Stimulated activated naive CD8-positive, alpha-beta T cell treated with anti-CD3 and anti-CD28 coated beads, Interleukin-15, amount 100 ng/mL, for 72 hours (primary cell): ENCODE measurements around the gene RAD18.
A peak's percentile ranks its signal among the peaks of the same experiment; 100 is the strongest.

ENCODE experiments used
- ATAC-seq: fragments of 150-1000 bp; cut with Tn5 transposase; 2 replicates; pipeline ENCODE4 v1.10.0; 2021; ENCODE audit warnings: mild to moderate bottlenecking, moderate library complexity
- DNase-seq, 2 donors: peaks; one replicate each; pipeline ENCODE4 v3.0.0; 2021 to 2022
- H3K27ac Mint-ChIP-seq, 2 donors: one replicate each; pipeline ENCODE4 v1.8.0; 2022; ENCODE audit warnings: mild to moderate bottlenecking in 2 of 2, mixed read lengths in 2 of 2, moderate library complexity in 2 of 2
- H3K27me3 Mint-ChIP-seq: one replicate; pipeline ENCODE4 v1.8.0; 2022; ENCODE audit warnings: mixed read lengths
- H3K4me1 Mint-ChIP-seq: one replicate; pipeline ENCODE4 v1.8.0; 2022; ENCODE audit warnings: mild to moderate bottlenecking, mixed read lengths
- H3K4me3 Mint-ChIP-seq, 2 donors: one replicate each; pipeline ENCODE4 v1.8.0; 2022; ENCODE audit warnings: mild to moderate bottlenecking in 2 of 2, mixed read lengths in 2 of 2, moderate library complexity in 1 of 2
- H3K9me3 Mint-ChIP-seq, 2 donors: one replicate each; pipeline ENCODE4 v1.8.0; 2022; ENCODE audit warnings: mixed read lengths in 2 of 2

RAD18 gene

GRCh38 chr3:8988791-8989558, 25.7 kb upstream of the RAD18 start:
- Mint-ChIP-seq H3K9me3 (no peaks in the 10 kb centered on the region), H3K27me3 (no peaks in the 10 kb centered on the region), H3K4me3 (no peak overlapping the region), H3K4me1 (no peaks in the 10 kb centered on the region), H3K27ac (no peak overlapping the region)
- DNase-seq (no peak), ATAC-seq (no peak)

- DNase-seq (no peak), ATAC-seq (no peak)
- no peaks in the 10 kb centered on the region for H3K4me1 Mint-ChIP-seq
- H3K27ac Mint-ChIP-seq, result no peak overlapping the region
- H3K27me3 Mint-ChIP-seq, result no peaks in the 10 kb centered on the region
- H3K4me3 Mint-ChIP-seq, result no peak overlapping the region
- no peaks in the 10 kb centered on the region for H3K9me3 Mint-ChIP-seq
Observed at GRCh38 chr3:8988384-8988655, 25.0 kb upstream of the RAD18 start.

DNA sequence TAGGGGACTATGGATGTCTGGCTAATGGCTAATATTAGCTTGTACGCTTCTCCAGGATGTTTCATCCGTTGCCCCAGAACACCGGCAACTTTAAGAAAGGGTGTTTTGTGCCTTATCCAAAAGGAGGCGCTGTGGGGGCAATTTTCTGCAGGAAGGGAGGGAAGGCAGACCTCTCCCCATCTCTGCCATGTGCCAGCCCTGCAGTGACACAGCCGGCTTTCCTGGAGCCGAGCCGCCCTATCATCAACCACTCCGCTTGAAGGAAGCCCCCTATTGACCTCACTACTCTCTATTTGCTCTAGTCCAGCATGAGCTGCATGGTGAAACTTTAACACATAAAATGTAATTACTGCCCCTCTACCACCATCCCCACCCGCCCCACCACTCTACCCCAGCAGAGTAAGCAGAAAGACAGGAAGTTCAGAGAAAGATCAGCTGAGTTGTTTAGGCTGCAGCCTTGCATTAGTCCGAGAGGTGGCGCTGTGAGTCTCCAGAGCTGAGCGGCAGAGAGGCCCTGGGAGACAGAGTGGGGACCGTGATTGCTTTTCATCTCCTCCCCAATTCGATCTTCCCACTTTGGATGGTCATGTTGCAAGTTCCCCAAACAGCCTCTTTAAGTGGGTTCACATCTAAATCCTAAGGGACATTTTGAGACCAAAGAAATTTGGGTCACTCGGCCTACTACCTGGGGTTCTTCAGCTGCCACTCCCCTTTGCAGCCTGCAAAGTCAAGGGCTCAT, 24.5 kb upstream of the RAD18 start:
- Mint-ChIP-seq H3K9me3 (no peaks in the 10 kb centered on the region), H3K27ac (no peak overlapping the region), H3K4me1 (no peaks in the 10 kb centered on the region), H3K4me3 (peak overlapping the region; percentile 24 to 62), H3K27me3 (no peaks in the 10 kb centered on the region)
- peak; percentile 65 to 66 for DNase-seq
- peak; percentile 82 for ATAC-seq

- Mint-ChIP-seq H3K9me3 (no peaks in the 10 kb centered on the region), H3K4me3 (no peak overlapping the region), H3K27ac (no peak overlapping the region), H3K27me3 (no peaks in the 10 kb centered on the region), H3K4me1 (no peaks in the 10 kb centered on the region)
- DNase-seq (no peak), ATAC-seq (no peak)
Observed at GRCh38 chr3:8987226-8987625, 24.0 kb upstream of the RAD18 start.

DNA sequence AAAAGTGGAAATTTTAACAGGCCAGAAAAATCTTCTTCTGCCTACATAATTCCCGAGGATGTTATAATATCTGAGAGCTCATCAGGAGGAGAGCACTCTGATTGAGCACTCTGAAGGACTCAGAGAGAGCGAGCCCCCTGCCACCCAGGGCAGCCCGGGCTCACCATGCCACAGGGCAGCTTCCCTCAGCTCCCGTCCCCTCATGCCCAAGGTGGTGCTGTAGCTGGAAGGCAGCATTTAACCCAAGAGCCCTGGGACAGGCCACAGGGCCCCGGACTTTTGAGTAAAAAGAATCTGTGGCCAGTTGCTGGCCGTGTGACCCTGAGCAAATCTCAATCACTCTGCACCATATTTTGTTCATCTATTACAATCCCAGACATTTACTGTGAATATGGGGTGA, 23.5 kb upstream of the RAD18 start:
- Mint-ChIP-seq H3K27ac (no peak overlapping the region), H3K4me1 (no peaks in the 10 kb centered on the region), H3K4me3 (no peak overlapping the region), H3K9me3 (no peaks in the 10 kb centered on the region), H3K27me3 (peaks cover 2% of the 10 kb centered on the region)
- DNase-seq (no peak), ATAC-seq (no peak)

DNA sequence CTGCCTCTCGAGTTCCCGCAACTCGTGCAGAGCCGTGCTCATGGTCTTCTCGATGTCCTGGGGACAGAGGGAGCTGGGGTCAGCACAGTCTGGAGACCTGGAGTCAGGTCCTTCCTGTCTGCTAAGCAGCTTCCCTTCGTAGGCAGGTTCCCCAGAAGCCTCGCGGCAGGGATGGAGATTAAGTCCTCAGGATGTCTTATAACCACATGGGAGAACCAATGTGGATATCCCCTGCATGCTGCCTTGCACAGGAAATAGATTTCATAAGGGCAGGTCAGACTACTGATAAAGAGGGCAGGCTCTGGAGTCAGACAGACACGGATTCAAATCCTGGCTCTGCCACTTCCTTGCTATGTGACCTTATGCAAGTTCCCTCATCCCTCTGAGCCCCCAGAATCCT, 22.6 kb upstream of the RAD18 start:
- H3K9me3 Mint-ChIP-seq, result no peaks in the 10 kb centered on the region
- no peak for ATAC-seq
- peaks cover 8% of the 10 kb centered on the region for H3K27me3 Mint-ChIP-seq
- no peak overlapping the region for H3K4me3 Mint-ChIP-seq
- no peak for DNase-seq
- no peaks in the 10 kb centered on the region for H3K4me1 Mint-ChIP-seq
- H3K27ac Mint-ChIP-seq, result no peak overlapping the region

- H3K4me3 Mint-ChIP-seq, result no peak overlapping the region
- DNase-seq, result no peak
- H3K4me1 Mint-ChIP-seq, result no peaks in the 10 kb centered on the region
- H3K27ac Mint-ChIP-seq, result no peak overlapping the region
- no peaks in the 10 kb centered on the region for H3K9me3 Mint-ChIP-seq
- ATAC-seq, result peak; percentile 14
- H3K27me3 Mint-ChIP-seq, result peaks cover 11% of the 10 kb centered on the region
Observed at GRCh38 chr3:8985411-8985831, 22.1 kb upstream of the RAD18 start.

DNA sequence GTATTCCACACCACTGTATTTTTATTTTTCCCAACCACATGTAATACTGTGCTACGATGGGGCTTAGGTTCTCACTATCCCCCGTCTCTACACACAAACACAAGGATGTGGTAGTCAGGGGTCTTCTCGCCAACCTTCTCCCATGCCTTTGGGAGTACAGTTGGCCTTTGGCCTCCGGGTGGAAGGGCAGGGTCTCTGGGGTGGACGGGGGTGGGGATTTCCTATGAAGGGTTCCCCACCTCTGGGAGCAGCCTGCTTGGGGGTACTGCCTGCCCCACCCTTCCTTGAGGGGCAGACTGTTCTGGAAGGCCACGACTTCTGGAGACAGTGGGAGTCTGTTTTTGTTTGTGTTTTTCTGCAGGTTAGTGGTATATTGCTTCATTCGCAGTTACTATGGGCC, 21.3 kb upstream of the RAD18 start:
- H3K4me3 Mint-ChIP-seq, result no peak overlapping the region
- H3K27ac Mint-ChIP-seq, result no peak overlapping the region

DNA sequence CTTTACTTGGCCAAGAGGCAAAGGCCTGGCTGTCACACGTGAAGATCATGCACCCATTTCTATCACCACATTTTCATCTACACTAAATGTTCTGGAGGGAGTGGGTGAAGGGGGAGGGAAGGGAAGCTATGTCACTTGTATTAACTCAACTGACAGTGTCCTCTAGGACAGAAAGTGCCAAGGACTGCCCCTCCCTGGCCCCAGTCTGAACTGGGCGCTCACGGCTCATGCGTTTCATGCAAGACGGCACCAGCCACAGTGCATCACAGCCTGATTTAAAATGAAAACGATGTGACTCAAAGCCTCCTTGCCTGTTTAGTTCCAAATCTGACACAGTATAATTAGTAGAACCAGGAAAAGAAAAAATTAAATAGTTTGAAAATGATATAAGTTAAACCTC, 20.8 kb upstream of the RAD18 start:
- H3K27me3 Mint-ChIP-seq, result peaks cover 20% of the 10 kb centered on the region
- H3K4me1 Mint-ChIP-seq, result no peaks in the 10 kb centered on the region
- H3K4me3 Mint-ChIP-seq, result no peak overlapping the region
- no peak overlapping the region for H3K27ac Mint-ChIP-seq
- peaks cover 0 to 5% of the 10 kb centered on the region in 2 donors for H3K9me3 Mint-ChIP-seq
- no peak for ATAC-seq
- DNase-seq, result no peak

More for the DNA sequence above, 21.3 kb upstream of the RAD18 start:
- peaks cover 0 to under 1% of the 10 kb centered on the region in 2 donors for H3K9me3 Mint-ChIP-seq
- peaks cover 16% of the 10 kb centered on the region for H3K27me3 Mint-ChIP-seq
- no peak for ATAC-seq
- DNase-seq, result no peak
- no peaks in the 10 kb centered on the region for H3K4me1 Mint-ChIP-seq

GRCh38 chr3:8983591-8983990, 20.3 kb upstream of the RAD18 start:
- peaks cover 0 to 7% of the 10 kb centered on the region in 2 donors for H3K9me3 Mint-ChIP-seq
- no peak overlapping the region for H3K4me3 Mint-ChIP-seq

DNA sequence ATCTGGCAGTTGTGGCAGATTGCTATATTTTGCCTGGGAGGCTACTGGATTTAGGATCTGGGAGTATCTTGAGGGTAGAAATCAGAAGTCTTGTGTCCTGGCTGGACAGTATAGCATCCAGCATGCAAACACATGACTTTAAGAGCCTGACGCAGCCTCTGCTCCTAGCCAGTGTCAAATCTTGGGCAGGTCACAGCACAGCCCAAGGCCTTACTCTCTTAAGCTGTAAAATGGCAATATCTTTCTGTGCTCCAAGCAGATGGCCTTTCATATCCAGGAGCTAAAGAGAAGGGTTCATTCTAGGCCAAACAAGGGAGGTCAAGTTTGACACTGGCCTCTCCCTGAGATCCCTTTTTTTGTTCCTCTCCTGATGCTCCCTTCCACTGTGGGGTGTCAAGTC, 19.8 kb upstream of the RAD18 start:
- ATAC-seq, result no peak
- Mint-ChIP-seq H3K27ac (peak overlapping the region in 1 of 2 donors; percentile 93), H3K9me3 (peaks cover 0 to 7% of the 10 kb centered on the region in 2 donors), H3K4me1 (no peaks in the 10 kb centered on the region), H3K27me3 (peaks cover 22% of the 10 kb centered on the region), H3K4me3 (no peak overlapping the region)
- no peak for DNase-seq

More at GRCh38 chr3:8983591-8983990, 20.3 kb upstream of the RAD18 start:
- peak overlapping the region in 1 of 2 donors; percentile 93 for H3K27ac Mint-ChIP-seq
- DNase-seq, result no peak
- H3K27me3 Mint-ChIP-seq, result peaks cover 22% of the 10 kb centered on the region
- ATAC-seq, result no peak
- no peaks in the 10 kb centered on the region for H3K4me1 Mint-ChIP-seq

- Mint-ChIP-seq H3K27me3 (peaks cover 22% of the 10 kb centered on the region), H3K4me3 (no peak overlapping the region), H3K27ac (peak overlapping the region in 1 of 2 donors; percentile 79), H3K4me1 (no peaks in the 10 kb centered on the region), H3K9me3 (peaks cover 0 to 7% of the 10 kb centered on the region in 2 donors)
- no peak for DNase-seq
- no peak for ATAC-seq
Observed at GRCh38 chr3:8982509-8982908, 19.2 kb upstream of the RAD18 start.

GRCh38 chr3:8981700-8982099, 18.4 kb upstream of the RAD18 start:
- peaks cover 0 to 7% of the 10 kb centered on the region in 2 donors for H3K9me3 Mint-ChIP-seq
- H3K4me1 Mint-ChIP-seq, result no peaks in the 10 kb centered on the region
- H3K27ac Mint-ChIP-seq, result no peak overlapping the region
- H3K4me3 Mint-ChIP-seq, result no peak overlapping the region
- H3K27me3 Mint-ChIP-seq, result peaks cover 22% of the 10 kb centered on the region
- DNase-seq (no peak), ATAC-seq (no peak)

GRCh38 chr3:8981296-8981695, 18.0 kb upstream of the RAD18 start:
- peaks cover 22% of the 10 kb centered on the region for H3K27me3 Mint-ChIP-seq
- DNase-seq, result no peak
- H3K4me3 Mint-ChIP-seq, result no peak overlapping the region
- peaks cover 0 to 7% of the 10 kb centered on the region in 2 donors for H3K9me3 Mint-ChIP-seq
- H3K4me1 Mint-ChIP-seq, result no peaks in the 10 kb centered on the region
- no peak overlapping the region for H3K27ac Mint-ChIP-seq
- no peak for ATAC-seq

DNA sequence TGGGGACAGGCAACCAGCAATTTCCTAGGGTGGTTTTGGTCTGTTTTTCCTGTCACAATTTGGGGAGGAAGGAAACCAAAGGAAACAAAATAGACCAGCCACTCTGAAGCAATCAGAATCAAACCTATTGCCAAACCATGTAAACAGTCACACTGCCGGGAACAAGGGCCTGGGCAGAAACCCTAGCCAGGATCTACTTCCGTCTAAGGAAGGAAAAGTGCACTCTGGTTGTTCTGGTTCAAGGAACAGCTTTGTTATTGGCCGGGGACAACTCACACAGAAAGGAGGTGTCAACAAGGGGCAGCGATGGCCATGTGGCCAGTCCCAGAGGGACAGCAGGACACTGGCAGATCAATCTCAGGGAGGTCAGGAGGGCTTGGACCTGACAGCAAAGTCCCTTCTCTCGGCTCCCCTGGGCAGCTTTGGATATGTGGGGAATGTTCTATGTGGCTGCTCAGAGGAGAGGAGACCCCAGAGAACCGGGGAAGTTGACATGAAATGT, 17.5 kb upstream of the RAD18 start:
- ATAC-seq (no peak), DNase-seq (no peak)
- Mint-ChIP-seq H3K27me3 (peaks cover 22% of the 10 kb centered on the region), H3K9me3 (peaks cover 0 to 7% of the 10 kb centered on the region in 2 donors), H3K27ac (no peak overlapping the region), H3K4me1 (no peaks in the 10 kb centered on the region), H3K4me3 (no peak overlapping the region)

GRCh38 chr3:8979262-8979661, 16.0 kb upstream of the RAD18 start:
- Mint-ChIP-seq H3K4me3 (no peak overlapping the region), H3K4me1 (no peaks in the 10 kb centered on the region), H3K9me3 (peaks cover 0 to 7% of the 10 kb centered on the region in 2 donors), H3K27ac (no peak overlapping the region), H3K27me3 (peaks cover 22% of the 10 kb centered on the region)
- DNase-seq (no peak), ATAC-seq (no peak)
